GM19099 (cell line): ENCODE results near the gene TMSB4Y.

ENCODE experiments used
- POLR2A ChIP-seq: IDR thresholded peaks from 3 replicates; pipeline ENCODE4 v1.6.1; 2011; ENCODE audit warnings: low read depth; ENCODE audit not compliant: insufficient read length; ENCODE audit errors: extremely low read depth

Gene TMSB4Y

GRCh38 chrY:13703568-13703968 lies at the start of gene TMSB4Y:
TSS of gene TMSB4Y (plus strand) at chrY:13703899.
- no peak for TF ChIP-seq POLR2A

- no peak for TF ChIP-seq POLR2A
Observed at GRCh38 chrY:13664162-13664561, 39.5 kb upstream of the TMSB4Y start.

- TF ChIP-seq POLR2A: no peak
Observed at GRCh38 chrY:13671122-13671521, 32.6 kb upstream of the TMSB4Y start.

- no peak for TF ChIP-seq POLR2A
Observed at GRCh38 chrY:13702276-13702675, 1.4 kb upstream of the TMSB4Y start.

GRCh38 chrY:13704121-13704930 lies 627 bp downstream of the TMSB4Y start:
- TF ChIP-seq POLR2A: no peak

GRCh38 chrY:13705197-13705596 lies 1.5 kb downstream of the TMSB4Y start:
- no peak for TF ChIP-seq POLR2A

GRCh38 chrY:13708038-13708437 lies 4.3 kb downstream of the TMSB4Y start:
- TF ChIP-seq POLR2A: no peak

GRCh38 chrY:13718996-13719395 lies 15.3 kb downstream of the TMSB4Y start:
- TF ChIP-seq POLR2A: no peak

- no peak for TF ChIP-seq POLR2A
Observed at GRCh38 chrY:13729517-13729916, 25.8 kb downstream of the TMSB4Y start.

- no peak for TF ChIP-seq POLR2A
Observed at GRCh38 chrY:13738618-13739017, 34.9 kb downstream of the TMSB4Y start.

GRCh38 chrY:13751289-13752071 lies 47.8 kb downstream of the TMSB4Y start:
- no peak for TF ChIP-seq POLR2A

- TF ChIP-seq POLR2A: no peak
Observed at GRCh38 chrY:13754661-13755060, 51.0 kb downstream of the TMSB4Y start.
